ENCODE results near the gene LRIG1.

- TF ChIP-seq CTCF (IDR thresholded peaks at IDR 0.05) (no peak), EZH2 (IDR thresholded peaks at IDR 0.05) (no peak), EZH2phosphoT487 (IDR thresholded peaks at IDR 0.05) (no peak)
Measured at GRCh38 chr3:66430876-66431275, 69.9 kb downstream of the LRIG1 start.

Data from neural progenitor cell (in vitro differentiated cells).